ENCODE measurements around the gene RSF1.

Gene RSF1

GRCh38 chr11:77747381-77747969 lies 73.0 kb downstream of the RSF1 start:
- Histone ChIP-seq H3K27me3 (replicated peaks) (no peaks in the 10 kb centered on the region), H3K27ac (no peak overlapping the region), H3K4me3 (ENCODE audit: low read depth, low read length) (no peak overlapping the region), H3K36me3 (replicated peaks) (no peaks in the 10 kb centered on the region)
- DNase-seq, result no peak
- no peak for TF ChIP-seq CTCF (IDR thresholded peaks at IDR 0.05; ENCODE audit: low read depth, low read length, missing control alignments)
- in situ Hi-C loops (cut with HindIII; ENCODE audit: low pct_ligation_motif_present, low sequenced_read_pairs), result no loop called here

- Histone ChIP-seq H3K36me3 (replicated peaks) (peaks cover 7% of the 10 kb centered on the region), H3K4me3 (ENCODE audit: low read depth, low read length) (no peak overlapping the region), H3K27me3 (replicated peaks) (no peaks in the 10 kb centered on the region), H3K27ac (no peak overlapping the region)
- no peak for TF ChIP-seq CTCF (IDR thresholded peaks at IDR 0.05; ENCODE audit: low read depth, low read length, missing control alignments)
- no peak for DNase-seq
- in situ Hi-C loops (cut with HindIII; ENCODE audit: low pct_ligation_motif_present, low sequenced_read_pairs), result no loop called here
Measured at GRCh38 chr11:77736473-77736872, 84.0 kb downstream of the RSF1 start.

- H3K4me3 ChIP-seq (ENCODE audit: low read depth, low read length), result no peak overlapping the region
- DNase-seq, result no peak
- no peaks in the 10 kb centered on the region for H3K27me3 ChIP-seq (replicated peaks)
- peaks cover 16% of the 10 kb centered on the region for H3K36me3 ChIP-seq (replicated peaks)
- in situ Hi-C loops (cut with HindIII; ENCODE audit: low pct_ligation_motif_present, low sequenced_read_pairs), result no loop called here
- no peak overlapping the region for H3K27ac ChIP-seq
- no peak for TF ChIP-seq CTCF (IDR thresholded peaks at IDR 0.05; ENCODE audit: low read depth, low read length, missing control alignments)
Measured at GRCh38 chr11:77734890-77735289, 85.6 kb downstream of the RSF1 start.

- TF ChIP-seq CTCF (IDR thresholded peaks at IDR 0.05; ENCODE audit: low read depth, low read length, missing control alignments), result no peak
- H3K27ac ChIP-seq, result no peak overlapping the region
- H3K36me3 ChIP-seq (replicated peaks), result peaks cover 16% of the 10 kb centered on the region
- no peak for DNase-seq
- in situ Hi-C loops (cut with HindIII; ENCODE audit: low pct_ligation_motif_present, low sequenced_read_pairs), result no loop called here
- no peak overlapping the region for H3K4me3 ChIP-seq (ENCODE audit: low read depth, low read length)
- no peaks in the 10 kb centered on the region for H3K27me3 ChIP-seq (replicated peaks)
Measured at GRCh38 chr11:77732143-77732542, 88.4 kb downstream of the RSF1 start.

GRCh38 chr11:77730789-77731188 lies 89.7 kb downstream of the RSF1 start:
- Histone ChIP-seq H3K27ac (no peak overlapping the region), H3K4me3 (ENCODE audit: low read depth, low read length) (no peak overlapping the region), H3K27me3 (replicated peaks) (no peaks in the 10 kb centered on the region), H3K36me3 (replicated peaks) (peaks cover 12% of the 10 kb centered on the region)
- DNase-seq, result no peak
- TF ChIP-seq CTCF (IDR thresholded peaks at IDR 0.05; ENCODE audit: low read depth, low read length, missing control alignments), result no peak
- in situ Hi-C loops (cut with HindIII; ENCODE audit: low pct_ligation_motif_present, low sequenced_read_pairs), result no loop called here

- Histone ChIP-seq H3K27me3 (replicated peaks) (no peaks in the 10 kb centered on the region), H3K36me3 (replicated peaks) (peaks cover 18% of the 10 kb centered on the region), H3K27ac (no peak overlapping the region), H3K4me3 (ENCODE audit: low read depth, low read length) (no peak overlapping the region)
- DNase-seq, result no peak
- in situ Hi-C loops (cut with HindIII; ENCODE audit: low pct_ligation_motif_present, low sequenced_read_pairs), result no loop called here
- no peak for TF ChIP-seq CTCF (IDR thresholded peaks at IDR 0.05; ENCODE audit: low read depth, low read length, missing control alignments)
Measured at GRCh38 chr11:77729063-77729462, 91.5 kb downstream of the RSF1 start.
